Calu3 (cell line): ENCODE results near the gene RTTN. TPM values are rescaled to one million over a fixed set of nuclear protein-coding genes. Genes with fewer than 3 reads are reported as not detected.

Experiments
- BruUV-seq: library from RNA; stranded (reverse); fragments of 400-500 nt; replicated peaks from 2 replicates; lab custom pipeline; 2021; lab: Mats Ljungman, UMichigan
- CTCF ChIA-PET: fragments of 300-600 bp; sonication (Branson Sonifier 250); formaldehyde crosslinking; loops from one replicate; lab custom pipeline; 2022; ENCODE audit warnings: antibody characterized with exemption; lab: Charles Lee
- DNase-seq: peaks from one replicate; pipeline ENCODE4 v3.0.0; 2022
- H3K27ac Mint-ChIP-seq: one replicate; pipeline ENCODE4 v1.8.0; 2022; ENCODE audit warnings: mixed read lengths; ENCODE audit not compliant: unreplicated experiment
- H3K27me3 Mint-ChIP-seq: one replicate; pipeline ENCODE4 v1.8.0; 2022; ENCODE audit warnings: mixed read lengths; ENCODE audit not compliant: unreplicated experiment
- H3K36me3 Mint-ChIP-seq: one replicate; pipeline ENCODE4 v1.8.0; 2022; ENCODE audit warnings: mild to moderate bottlenecking, moderate library complexity, mixed read lengths; ENCODE audit not compliant: insufficient read depth, unreplicated experiment
- H3K4me1 Mint-ChIP-seq: one replicate; pipeline ENCODE4 v1.8.0; 2022; ENCODE audit warnings: mild to moderate bottlenecking, low read depth, mixed read lengths; ENCODE audit not compliant: unreplicated experiment
- H3K4me3 Mint-ChIP-seq: one replicate; pipeline ENCODE4 v1.8.0; 2022; ENCODE audit warnings: mild to moderate bottlenecking, low read depth, moderate library complexity, mixed read lengths; ENCODE audit not compliant: unreplicated experiment
- H3K9me3 Mint-ChIP-seq: one replicate; pipeline ENCODE4 v1.8.0; 2022; ENCODE audit warnings: low read depth, mixed read lengths; ENCODE audit not compliant: unreplicated experiment
- intact Hi-C: fragments of 100-400 bp; cut with micrococcal nuclease; formaldehyde crosslinking; loops from one replicate; pipeline ENCODE4 v1.10.0; 2022; ENCODE audit not compliant: unreplicated experiment
- total RNA-seq: library from RNA; stranded (reverse); gene quantifications from 2 replicates; pipeline ENCODE4 v1.2.3, GENCODE V29; 2022
- TF ChIP-seq, protein P1 (sequence below): fragments of 200-600 bp; IDR thresholded peaks from one replicate; pipeline ENCODE4 v1.8.0; 2022; ENCODE audit warnings: antibody characterized with exemption; ENCODE audit not compliant: unreplicated experiment

Gene RTTN
- total RNA-seq, 1 experiment from 2014 or later: 22.7 TPM

DNA sequence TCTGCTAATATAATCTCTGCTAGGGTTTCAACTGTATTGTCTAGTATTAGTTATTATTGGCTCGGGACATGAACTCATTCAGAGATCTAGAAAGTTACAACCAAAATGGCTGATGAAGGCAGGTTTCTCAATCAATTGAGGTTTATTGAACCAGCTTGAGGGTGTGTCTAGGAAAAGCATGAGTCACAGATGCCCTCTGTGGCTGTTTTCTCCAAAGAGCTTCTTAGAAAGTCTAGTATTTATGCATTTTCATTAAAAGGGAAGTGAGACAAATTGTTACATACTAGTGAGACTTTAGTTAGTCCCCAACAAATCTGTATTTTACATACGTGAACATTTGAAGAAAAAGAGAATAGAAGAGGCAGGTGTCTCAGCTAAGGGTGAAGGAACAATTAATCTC is 23.0 kb upstream of the RTTN start:
- H3K27me3 Mint-ChIP-seq: no peaks in the 10 kb centered on the region
- peaks cover 4% of the 10 kb centered on the region for H3K9me3 Mint-ChIP-seq
- TF ChIP-seq, protein P1, sequence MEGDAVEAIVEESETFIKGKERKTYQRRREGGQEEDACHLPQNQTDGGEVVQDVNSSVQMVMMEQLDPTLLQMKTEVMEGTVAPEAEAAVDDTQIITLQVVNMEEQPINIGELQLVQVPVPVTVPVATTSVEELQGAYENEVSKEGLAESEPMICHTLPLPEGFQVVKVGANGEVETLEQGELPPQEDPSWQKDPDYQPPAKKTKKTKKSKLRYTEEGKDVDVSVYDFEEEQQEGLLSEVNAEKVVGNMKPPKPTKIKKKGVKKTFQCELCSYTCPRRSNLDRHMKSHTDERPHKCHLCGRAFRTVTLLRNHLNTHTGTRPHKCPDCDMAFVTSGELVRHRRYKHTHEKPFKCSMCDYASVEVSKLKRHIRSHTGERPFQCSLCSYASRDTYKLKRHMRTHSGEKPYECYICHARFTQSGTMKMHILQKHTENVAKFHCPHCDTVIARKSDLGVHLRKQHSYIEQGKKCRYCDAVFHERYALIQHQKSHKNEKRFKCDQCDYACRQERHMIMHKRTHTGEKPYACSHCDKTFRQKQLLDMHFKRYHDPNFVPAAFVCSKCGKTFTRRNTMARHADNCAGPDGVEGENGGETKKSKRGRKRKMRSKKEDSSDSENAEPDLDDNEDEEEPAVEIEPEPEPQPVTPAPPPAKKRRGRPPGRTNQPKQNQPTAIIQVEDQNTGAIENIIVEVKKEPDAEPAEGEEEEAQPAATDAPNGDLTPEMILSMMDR: no peak
- no peak overlapping the region for H3K4me3 Mint-ChIP-seq
- DNase-seq: no peak
- BruUV-seq: no TSS peak
- H3K4me1 Mint-ChIP-seq: peaks cover 21% of the 10 kb centered on the region
- H3K27ac Mint-ChIP-seq: peak overlapping the region; percentile 71
- intact Hi-C loops: no loop called here
- H3K36me3 Mint-ChIP-seq: peaks cover 4% of the 10 kb centered on the region
- CTCF ChIA-PET: interaction anchor here (0.7 to 0.9 kb wide), 2 partner anchors 33 to 206 kb away, joined by 3 read pairs; no protein-coding TSS in a partner anchor

DNA sequence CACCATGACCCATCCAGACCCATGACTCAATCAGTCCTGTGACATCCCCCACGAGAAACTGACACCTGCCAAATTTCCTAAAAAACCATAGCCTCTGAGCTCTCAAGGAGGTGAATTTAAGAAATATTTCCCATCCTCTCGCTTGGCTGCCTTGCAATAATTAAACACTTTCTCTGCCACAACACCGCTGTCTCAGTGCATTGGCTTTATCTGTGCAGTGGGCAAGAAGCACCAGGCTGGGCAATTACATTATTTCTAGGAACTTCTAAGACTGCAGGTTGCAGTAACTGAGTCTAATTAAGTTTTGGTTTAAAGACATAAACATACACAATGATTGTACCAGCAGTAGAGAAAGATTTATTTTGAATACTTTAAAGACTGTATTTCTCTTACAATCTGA is 22.0 kb upstream of the RTTN start:
- H3K4me3 Mint-ChIP-seq: no peak overlapping the region
- intact Hi-C loops: no loop called here
- CTCF ChIA-PET: no interaction called here
- H3K36me3 Mint-ChIP-seq: peaks cover 4% of the 10 kb centered on the region
- peaks cover 4% of the 10 kb centered on the region for H3K9me3 Mint-ChIP-seq
- no peak for DNase-seq
- no peaks in the 10 kb centered on the region for H3K27me3 Mint-ChIP-seq
- TF ChIP-seq, protein P1: no peak
- no TSS peak for BruUV-seq
- no peak overlapping the region for H3K27ac Mint-ChIP-seq
- peaks cover 16% of the 10 kb centered on the region for H3K4me1 Mint-ChIP-seq

- intact Hi-C loops: no loop called here
- H3K9me3 Mint-ChIP-seq: no peaks in the 10 kb centered on the region
- BruUV-seq: no TSS peak
- no peaks in the 10 kb centered on the region for H3K4me1 Mint-ChIP-seq
- CTCF ChIA-PET: no interaction called here
- no peak overlapping the region for H3K27ac Mint-ChIP-seq
- H3K4me3 Mint-ChIP-seq: no peak overlapping the region
- H3K36me3 Mint-ChIP-seq: no peaks in the 10 kb centered on the region
- H3K27me3 Mint-ChIP-seq: no peaks in the 10 kb centered on the region
- no peak for DNase-seq
- TF ChIP-seq, protein P1: no peak
Observed at GRCh38 chr18:70221915-70222278, 16.4 kb upstream of the RTTN start.

GRCh38 chr18:70221156-70221914 is 15.8 kb upstream of the RTTN start:
- TF ChIP-seq, protein P1: no peak
- no peak overlapping the region for H3K27ac Mint-ChIP-seq
- CTCF ChIA-PET: no interaction called here
- H3K4me3 Mint-ChIP-seq: no peak overlapping the region
- BruUV-seq: no TSS peak
- H3K36me3 Mint-ChIP-seq: no peaks in the 10 kb centered on the region
- H3K9me3 Mint-ChIP-seq: no peaks in the 10 kb centered on the region
- DNase-seq: no peak
- no peaks in the 10 kb centered on the region for H3K4me1 Mint-ChIP-seq
- H3K27me3 Mint-ChIP-seq: no peaks in the 10 kb centered on the region
- intact Hi-C loops: no loop called here
